Measurements from ENCODE around the gene CREB1.
"Not testable (repeated sequence)": the region's sequence is repeated elsewhere in the genome, so short reads cannot be mapped to it uniquely, and the experiment has no call there.

The CREB1 gene

GRCh38 chr2:207529330-207530159, at the start of gene CREB1:
CREB1 (plus strand) TSS chr2:207529962; CDS start chr2:207555636, 25,674 bp downstream.
- peak; percentile 100 for DNase-seq

- DNase-seq = no peak
These were observed 49.2 kb upstream of the CREB1 start for GRCh38 chr2:207480521-207481040.

DNA sequence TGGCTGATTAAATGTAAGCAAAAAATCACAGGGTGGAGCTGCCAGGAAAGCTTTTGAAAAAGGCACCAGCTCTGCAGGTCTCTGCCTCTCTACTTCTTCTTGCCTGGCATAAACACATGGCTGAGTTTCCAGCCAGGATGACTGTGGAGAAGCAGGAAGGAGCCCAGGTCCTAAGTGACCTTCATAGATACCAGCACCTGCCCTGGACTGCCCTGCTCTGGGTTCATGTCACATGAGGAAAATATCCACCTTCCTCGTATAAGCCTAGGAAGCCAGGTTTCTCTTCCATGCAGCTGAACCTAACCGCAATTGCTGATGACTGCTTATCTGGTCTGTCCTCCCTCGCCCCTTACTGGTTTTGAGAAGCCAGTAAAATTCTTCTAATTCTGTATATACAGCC, 47.8 kb upstream of the CREB1 start:
- no peak for DNase-seq

- no peak for DNase-seq
These were observed 47.1 kb upstream of the CREB1 start for GRCh38 chr2:207482630-207483029.

- DNase-seq = no peak
These were observed 46.7 kb upstream of the CREB1 start for GRCh38 chr2:207483066-207483465.

- no peak for DNase-seq
These were observed 46.3 kb upstream of the CREB1 start for GRCh38 chr2:207483477-207483876.

GRCh38 chr2:207484444-207485391, 45.0 kb upstream of the CREB1 start:
- no peak for DNase-seq

GRCh38 chr2:207487650-207488311, 42.0 kb upstream of the CREB1 start:
- no peak for DNase-seq

GRCh38 chr2:207489251-207489650, 40.5 kb upstream of the CREB1 start:
- DNase-seq = no peak

- DNase-seq = no peak
These were observed 39.3 kb upstream of the CREB1 start for GRCh38 chr2:207490441-207490840.

DNA sequence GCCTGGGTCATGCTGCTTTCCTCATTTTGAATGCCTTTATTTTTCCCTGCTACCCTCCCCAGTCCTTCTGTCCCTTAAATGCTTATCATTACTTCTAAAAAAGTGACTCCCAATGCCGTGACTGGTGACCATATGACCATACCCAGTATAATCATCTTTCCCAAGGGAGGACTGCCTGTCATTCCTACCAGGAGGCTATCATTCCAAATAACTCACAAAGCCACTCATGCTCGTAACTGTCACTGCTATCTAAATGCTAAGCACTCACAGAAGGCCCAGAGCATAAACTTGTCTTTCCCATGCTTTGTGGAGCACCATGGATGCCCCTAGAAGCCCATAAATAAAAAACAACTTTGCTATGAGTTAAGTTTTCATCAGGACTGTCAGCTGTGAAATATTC, 38.7 kb upstream of the CREB1 start:
- no peak for DNase-seq

GRCh38 chr2:207491956-207492355, 37.8 kb upstream of the CREB1 start:
- DNase-seq = no peak

GRCh38 chr2:207492461-207492860, 37.3 kb upstream of the CREB1 start:
- no peak for DNase-seq

- no peak for DNase-seq
These were observed 35.6 kb upstream of the CREB1 start for GRCh38 chr2:207494137-207494536.

GRCh38 chr2:207496936-207497335, 32.8 kb upstream of the CREB1 start:
- not testable (repeated sequence) for DNase-seq

GRCh38 chr2:207497596-207497995, 32.2 kb upstream of the CREB1 start:
- DNase-seq = no peak

GRCh38 chr2:207498427-207498826, 31.3 kb upstream of the CREB1 start:
- DNase-seq = no peak

DNA sequence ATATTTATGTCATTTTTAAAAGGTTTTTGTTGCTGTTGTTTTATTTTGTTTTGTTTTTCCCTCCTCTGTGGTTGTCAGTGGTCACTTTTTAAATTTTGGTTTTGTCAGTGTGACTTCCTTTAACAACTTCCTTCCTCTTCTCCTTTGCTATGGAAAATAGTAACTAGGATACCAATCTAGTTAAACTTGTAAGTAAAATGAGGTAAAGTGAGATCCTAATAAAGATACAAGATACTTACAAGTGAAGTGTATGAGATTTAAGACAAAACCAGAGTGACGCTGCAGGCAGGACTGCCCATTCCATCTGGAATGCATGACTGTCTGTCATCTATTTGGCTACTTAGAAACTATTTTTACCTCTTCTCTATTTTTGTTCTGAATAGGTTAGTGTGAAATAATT, 30.6 kb upstream of the CREB1 start:
- DNase-seq = no peak

DNA sequence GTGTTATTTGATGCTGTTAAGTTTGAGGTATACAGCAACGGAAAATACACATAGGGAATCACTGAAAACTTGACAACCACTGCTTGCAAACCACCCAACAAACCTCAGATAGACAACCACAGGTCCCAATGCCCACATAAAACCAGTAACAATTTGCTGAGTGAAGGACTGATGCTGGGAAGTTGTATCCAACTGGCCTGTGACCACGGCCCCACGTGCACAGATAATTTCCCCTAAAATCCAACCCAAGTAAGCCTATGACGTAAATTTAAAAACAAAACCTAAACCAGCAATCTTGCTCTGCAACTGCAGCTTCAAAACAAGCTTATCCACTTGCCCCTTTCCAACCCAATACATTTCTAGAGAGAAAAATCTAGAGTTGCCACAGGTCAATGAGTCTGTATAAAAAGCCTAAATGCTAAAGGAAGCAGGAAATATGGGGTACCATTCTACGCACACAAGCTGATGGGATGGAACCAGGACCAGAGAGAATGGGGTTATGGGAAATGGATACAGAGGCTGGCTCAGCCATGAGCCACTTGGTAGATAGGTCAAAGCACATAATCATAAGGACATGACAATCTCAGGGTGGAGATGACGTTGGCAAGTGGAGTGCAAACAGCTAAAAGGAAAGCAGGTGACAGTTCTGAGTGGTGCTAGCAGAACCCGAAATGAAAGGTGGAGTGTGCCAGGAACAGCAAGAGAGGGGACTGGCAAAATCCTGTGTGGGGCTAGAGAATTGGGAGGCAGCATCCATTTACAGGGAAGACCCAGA, 27.8 kb upstream of the CREB1 start:
- DNase-seq = no peak

GRCh38 chr2:207502577-207503198, 27.1 kb upstream of the CREB1 start:
- no peak for DNase-seq

GRCh38 chr2:207503234-207503633, 26.5 kb upstream of the CREB1 start:
- DNase-seq = no peak

All from stimulated activated CD4-positive, alpha-beta T cell treated with anti-CD3 and anti-CD28 coated beads, Interleukin-4, amount 100 ng/mL, for 1 hour (primary cell).